ENCODE measurements around the gene COL28A1.

COL28A1 gene

DNA sequence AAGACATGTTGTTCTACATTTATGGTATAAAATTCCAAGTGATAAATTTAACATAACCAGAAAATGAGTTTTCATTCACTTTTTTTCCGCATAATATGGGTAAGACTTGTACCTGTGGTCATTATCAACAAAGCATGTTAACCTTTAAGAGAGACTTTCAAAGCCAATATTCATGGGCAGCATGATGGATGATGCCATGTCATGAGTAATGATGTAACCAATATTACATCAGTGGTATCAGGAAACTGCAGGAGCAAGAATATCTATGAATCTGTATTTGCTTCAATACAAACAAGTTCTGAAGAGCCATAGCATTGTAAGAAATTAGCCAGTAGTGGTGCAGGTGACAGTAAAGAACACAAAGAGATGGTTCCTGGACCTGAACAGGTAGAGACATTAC is 226.5 kb downstream of the COL28A1 start:
- Histone ChIP-seq H3K27me3 (replicated peaks; ENCODE audit: control insufficient read depth, insufficient read depth, low read length) (no peaks in the 10 kb centered on the region; the same call in 1 of the 2 replicates), H3K4me3 (replicated peaks; ENCODE audit: low read depth, low read length) (no peak overlapping the region), H3K36me3 (ENCODE audit: control insufficient read depth, insufficient read depth, low read length) (no peaks in the 10 kb centered on the region)
- DNase-seq (ENCODE audit: extremely low read depth, insufficient read length): no peak
- TF ChIP-seq CTCF (IDR thresholded peaks at IDR 0.05; ENCODE audit: insufficient read depth, low read length, poor library complexity, severe bottlenecking): no peak

Measured in GM06990 (cell line).